ENCODE measurements around the gene BIRC6.
A peak's percentile ranks its signal among the peaks of the same experiment; 100 is the strongest.
"Not testable (repeated sequence)": the region's sequence is repeated elsewhere in the genome, so short reads cannot be mapped to it uniquely, and the experiment has no call there.

BIRC6 gene

DNA sequence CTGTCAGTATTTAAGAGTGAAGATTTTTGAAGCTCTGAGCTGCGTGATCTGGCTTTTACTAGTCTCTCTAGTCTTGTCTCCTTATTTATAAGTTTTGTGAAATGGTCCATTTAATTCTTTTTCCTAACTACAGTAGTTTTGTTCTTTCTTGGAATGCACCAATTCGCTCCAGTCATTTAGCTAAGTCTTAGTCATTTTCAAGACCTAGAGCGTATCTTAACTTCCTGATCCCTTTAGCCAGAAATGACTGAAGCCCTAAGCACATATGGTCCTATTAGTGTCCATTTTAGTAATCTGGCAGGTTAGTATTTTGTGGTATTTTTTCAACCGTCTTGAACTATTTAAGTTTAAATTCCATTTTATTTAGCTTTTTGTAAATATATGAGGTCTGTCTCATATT is 3.6 kb downstream of the BIRC6 start:
- Histone ChIP-seq H2AFZ (ENCODE audit: low read depth, low read length, severe bottlenecking) (no peak overlapping the region), H3K9me3 (ENCODE audit: insufficient read depth, low read length) (no peaks in the 10 kb centered on the region), H3K4me2 (ENCODE audit: low read depth, low read length, poor library complexity, severe bottlenecking) (peak overlapping the region; percentile 77), H3K36me3 (ENCODE audit: low read length) (0 out of 2 replicates have a peak, but pooled peaks cover 12% of the 10 kb centered on the region), H3K9ac (ENCODE audit: low read length) (no peak overlapping the region), H3K4me3 (ENCODE audit: insufficient read depth, low read length, poor library complexity, severe bottlenecking) (no peak overlapping the region), H4K20me1 (ENCODE audit: low read depth, low read length) (peaks cover 35% of the 10 kb centered on the region; the same call in 1 of the 2 replicates), H3K27ac (ENCODE audit: low read depth, low read length) (no peak overlapping the region; the same call in 1 of the 2 replicates), H3K27me3 (ENCODE audit: low read length) (no peaks in the 10 kb centered on the region), H3F3A (ENCODE audit: insufficient read depth) (peaks cover 16% of the 10 kb centered on the region), H3K9me2 (replicated peaks; ENCODE audit: insufficient read depth, low read length) (no peaks in the 10 kb centered on the region), H3K79me2 (ENCODE audit: insufficient read depth, low read length) (peaks cover 82% of the 10 kb centered on the region)
- TF ChIP-seq, protein P1, sequence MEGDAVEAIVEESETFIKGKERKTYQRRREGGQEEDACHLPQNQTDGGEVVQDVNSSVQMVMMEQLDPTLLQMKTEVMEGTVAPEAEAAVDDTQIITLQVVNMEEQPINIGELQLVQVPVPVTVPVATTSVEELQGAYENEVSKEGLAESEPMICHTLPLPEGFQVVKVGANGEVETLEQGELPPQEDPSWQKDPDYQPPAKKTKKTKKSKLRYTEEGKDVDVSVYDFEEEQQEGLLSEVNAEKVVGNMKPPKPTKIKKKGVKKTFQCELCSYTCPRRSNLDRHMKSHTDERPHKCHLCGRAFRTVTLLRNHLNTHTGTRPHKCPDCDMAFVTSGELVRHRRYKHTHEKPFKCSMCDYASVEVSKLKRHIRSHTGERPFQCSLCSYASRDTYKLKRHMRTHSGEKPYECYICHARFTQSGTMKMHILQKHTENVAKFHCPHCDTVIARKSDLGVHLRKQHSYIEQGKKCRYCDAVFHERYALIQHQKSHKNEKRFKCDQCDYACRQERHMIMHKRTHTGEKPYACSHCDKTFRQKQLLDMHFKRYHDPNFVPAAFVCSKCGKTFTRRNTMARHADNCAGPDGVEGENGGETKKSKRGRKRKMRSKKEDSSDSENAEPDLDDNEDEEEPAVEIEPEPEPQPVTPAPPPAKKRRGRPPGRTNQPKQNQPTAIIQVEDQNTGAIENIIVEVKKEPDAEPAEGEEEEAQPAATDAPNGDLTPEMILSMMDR (IDR thresholded peaks at IDR 0.05; ENCODE audit: insufficient read depth, low read length, poor library complexity, severe bottlenecking), result no peak
- TF ChIP-seq EZH2phosphoT487 (conservative IDR thresholded peaks at IDR 0.05; ENCODE audit: low read length), result no peak

DNA sequence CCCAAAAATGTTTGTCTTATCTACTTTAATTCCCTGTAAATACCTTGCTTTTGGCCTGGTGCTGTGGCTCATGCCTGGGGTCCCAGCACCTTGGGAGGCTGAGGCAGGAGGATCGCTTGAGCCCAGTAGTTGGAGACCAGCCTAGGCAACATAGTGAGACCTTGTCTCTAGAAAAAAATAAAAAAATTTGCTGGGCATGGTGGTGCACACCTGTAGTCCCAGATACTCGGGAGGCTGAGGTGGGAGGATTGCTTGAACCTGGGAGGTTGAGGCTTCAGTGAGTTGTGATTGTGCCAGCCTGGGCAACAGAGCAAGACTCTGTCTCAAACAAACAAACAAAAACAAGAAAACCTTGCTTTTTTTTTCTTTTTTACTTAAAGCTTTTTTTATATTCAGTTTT is 6.2 kb downstream of the BIRC6 start:
- H3K27me3 ChIP-seq (ENCODE audit: low read length), result not testable (repeated sequence)

DNA sequence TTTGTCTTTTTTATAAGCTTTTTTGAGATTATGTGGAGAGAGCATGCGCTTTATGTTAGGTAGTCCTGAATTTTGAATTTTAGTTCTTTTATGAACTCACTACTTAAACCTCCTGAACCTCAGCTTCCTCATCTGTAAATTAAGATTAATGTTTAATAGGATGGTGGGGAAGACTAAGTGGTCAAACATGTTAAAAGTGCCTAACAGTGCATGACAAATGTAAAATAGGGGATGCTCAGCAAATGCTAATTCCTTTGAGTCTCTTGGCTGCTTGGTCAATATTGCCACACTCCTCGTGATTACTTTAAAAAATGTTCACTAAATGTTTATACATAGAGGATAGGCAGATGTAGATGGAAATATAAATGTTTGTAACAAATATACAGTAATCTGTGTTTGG is 6.8 kb downstream of the BIRC6 start:
- Histone ChIP-seq H4K20me1 (ENCODE audit: low read depth, low read length) (peaks cover 35% of the 10 kb centered on the region; the same call in 1 of the 2 replicates), H2AFZ (ENCODE audit: low read depth, low read length, severe bottlenecking) (no peak overlapping the region), H3K79me2 (ENCODE audit: insufficient read depth, low read length) (peaks cover 100% of the 10 kb centered on the region), H3K9me3 (ENCODE audit: insufficient read depth, low read length) (no peaks in the 10 kb centered on the region), H3K4me3 (ENCODE audit: insufficient read depth, low read length, poor library complexity, severe bottlenecking) (no peak overlapping the region), H3K36me3 (ENCODE audit: low read length) (0 out of 2 replicates have a peak, but pooled peaks cover 12% of the 10 kb centered on the region), H3K27ac (ENCODE audit: low read depth, low read length) (no peak overlapping the region), H3K27me3 (ENCODE audit: low read length) (no peaks in the 10 kb centered on the region), H3K4me2 (ENCODE audit: low read depth, low read length, poor library complexity, severe bottlenecking) (no peak overlapping the region), H3K9ac (ENCODE audit: low read length) (no peak overlapping the region), H3K9me2 (replicated peaks; ENCODE audit: insufficient read depth, low read length) (no peaks in the 10 kb centered on the region), H3F3A (ENCODE audit: insufficient read depth) (peaks cover 5% of the 10 kb centered on the region; the same call in 1 of the 2 replicates)
- TF ChIP-seq EZH2phosphoT487 (conservative IDR thresholded peaks at IDR 0.05; ENCODE audit: low read length), result no peak
- TF ChIP-seq, protein P1 (IDR thresholded peaks at IDR 0.05; ENCODE audit: insufficient read depth, low read length, poor library complexity, severe bottlenecking), result no peak

More for the DNA sequence above, 6.2 kb downstream of the BIRC6 start:
- H4K20me1 ChIP-seq (ENCODE audit: low read depth, low read length), result peaks cover 39% of the 10 kb centered on the region; the same call in 1 of the 2 replicates
- not testable (repeated sequence) for H3K27ac ChIP-seq (ENCODE audit: low read depth, low read length); H3F3A ChIP-seq (ENCODE audit: insufficient read depth); H3K9ac ChIP-seq (ENCODE audit: low read length); H3K4me2 ChIP-seq (ENCODE audit: low read depth, low read length, poor library complexity, severe bottlenecking); H3K9me3 ChIP-seq (ENCODE audit: insufficient read depth, low read length); H2AFZ ChIP-seq (ENCODE audit: low read depth, low read length, severe bottlenecking); H3K9me2 ChIP-seq (replicated peaks; ENCODE audit: insufficient read depth, low read length); H3K4me3 ChIP-seq (ENCODE audit: insufficient read depth, low read length, poor library complexity, severe bottlenecking)
- H3K79me2 ChIP-seq (ENCODE audit: insufficient read depth, low read length), result peaks cover 100% of the 10 kb centered on the region
- H3K36me3 ChIP-seq (ENCODE audit: low read length), result 0 out of 2 replicates have a peak, but pooled peaks cover 12% of the 10 kb centered on the region

DNA sequence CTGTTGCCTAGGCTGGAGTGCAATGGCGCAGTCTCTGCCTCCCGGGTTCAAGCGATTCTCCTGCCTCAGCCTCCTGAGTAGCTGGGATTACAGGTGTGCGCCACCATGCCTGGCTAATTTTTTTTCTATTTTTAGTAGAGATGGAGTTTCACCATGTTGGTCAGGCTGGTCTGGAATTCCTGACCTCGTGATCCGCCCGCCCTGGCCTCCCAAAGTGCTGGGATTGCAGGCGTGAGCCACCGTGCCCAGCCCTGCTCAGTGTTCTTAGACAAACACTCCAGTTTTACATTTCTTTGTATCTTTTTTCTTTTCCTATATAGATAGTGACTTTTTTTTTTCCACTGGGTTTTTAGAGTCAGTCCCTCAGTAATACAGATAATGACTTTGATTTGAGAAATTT is 7.5 kb downstream of the BIRC6 start:
- H3K27me3 ChIP-seq (ENCODE audit: low read length); H2AFZ ChIP-seq (ENCODE audit: low read depth, low read length, severe bottlenecking); H3F3A ChIP-seq (ENCODE audit: insufficient read depth); H3K27ac ChIP-seq (ENCODE audit: low read depth, low read length); H3K36me3 ChIP-seq (ENCODE audit: low read length); H3K9me3 ChIP-seq (ENCODE audit: insufficient read depth, low read length); H3K4me2 ChIP-seq (ENCODE audit: low read depth, low read length, poor library complexity, severe bottlenecking); H3K4me3 ChIP-seq (ENCODE audit: insufficient read depth, low read length, poor library complexity, severe bottlenecking); H3K9me2 ChIP-seq (replicated peaks; ENCODE audit: insufficient read depth, low read length); H3K9ac ChIP-seq (ENCODE audit: low read length): not testable (repeated sequence)
- peaks cover 100% of the 10 kb centered on the region for H3K79me2 ChIP-seq (ENCODE audit: insufficient read depth, low read length)
- peaks cover 35% of the 10 kb centered on the region; the same call in 1 of the 2 replicates for H4K20me1 ChIP-seq (ENCODE audit: low read depth, low read length)

DNA sequence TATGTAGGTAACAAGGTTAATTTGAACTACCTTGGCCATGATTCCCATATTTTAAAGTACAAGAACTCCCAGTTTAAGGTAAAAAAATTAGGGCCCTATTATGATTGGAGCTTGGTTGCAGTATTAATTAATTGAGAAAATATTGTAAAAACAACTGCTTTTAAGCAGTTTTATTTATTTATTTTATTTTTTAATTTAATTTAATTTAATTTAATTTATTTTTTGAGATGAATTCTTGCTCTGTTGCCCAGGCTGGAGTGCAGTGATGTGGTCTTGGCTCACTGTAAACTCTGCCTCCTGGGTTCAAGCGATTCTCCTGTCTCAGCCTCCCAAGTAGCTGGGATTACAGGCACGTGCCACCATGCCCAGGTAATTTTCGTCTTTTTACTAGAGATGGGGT is 8.9 kb downstream of the BIRC6 start:
- H3K9me3 ChIP-seq (ENCODE audit: insufficient read depth, low read length); H3K27me3 ChIP-seq (ENCODE audit: low read length); H3K9me2 ChIP-seq (replicated peaks; ENCODE audit: insufficient read depth, low read length); H3K36me3 ChIP-seq (ENCODE audit: low read length); H3F3A ChIP-seq (ENCODE audit: insufficient read depth); H3K27ac ChIP-seq (ENCODE audit: low read depth, low read length); H3K4me2 ChIP-seq (ENCODE audit: low read depth, low read length, poor library complexity, severe bottlenecking); H2AFZ ChIP-seq (ENCODE audit: low read depth, low read length, severe bottlenecking); H3K9ac ChIP-seq (ENCODE audit: low read length); H3K4me3 ChIP-seq (ENCODE audit: insufficient read depth, low read length, poor library complexity, severe bottlenecking): not testable (repeated sequence)
- H3K79me2 ChIP-seq (ENCODE audit: insufficient read depth, low read length), result peaks cover 99% of the 10 kb centered on the region
- H4K20me1 ChIP-seq (ENCODE audit: low read depth, low read length), result peaks cover 37% of the 10 kb centered on the region
